ENCODE data around the gene WHRN. TPM values are rescaled to one million over a fixed set of nuclear protein-coding genes. Genes with fewer than 3 reads are reported as not detected.
A peak's percentile ranks its signal among the peaks of the same experiment; 100 is the strongest.

WHRN gene
- total RNA-seq, 3 donors from 2014 or later = 2.0 to 5.8 (median 2.2) TPM

DNA sequence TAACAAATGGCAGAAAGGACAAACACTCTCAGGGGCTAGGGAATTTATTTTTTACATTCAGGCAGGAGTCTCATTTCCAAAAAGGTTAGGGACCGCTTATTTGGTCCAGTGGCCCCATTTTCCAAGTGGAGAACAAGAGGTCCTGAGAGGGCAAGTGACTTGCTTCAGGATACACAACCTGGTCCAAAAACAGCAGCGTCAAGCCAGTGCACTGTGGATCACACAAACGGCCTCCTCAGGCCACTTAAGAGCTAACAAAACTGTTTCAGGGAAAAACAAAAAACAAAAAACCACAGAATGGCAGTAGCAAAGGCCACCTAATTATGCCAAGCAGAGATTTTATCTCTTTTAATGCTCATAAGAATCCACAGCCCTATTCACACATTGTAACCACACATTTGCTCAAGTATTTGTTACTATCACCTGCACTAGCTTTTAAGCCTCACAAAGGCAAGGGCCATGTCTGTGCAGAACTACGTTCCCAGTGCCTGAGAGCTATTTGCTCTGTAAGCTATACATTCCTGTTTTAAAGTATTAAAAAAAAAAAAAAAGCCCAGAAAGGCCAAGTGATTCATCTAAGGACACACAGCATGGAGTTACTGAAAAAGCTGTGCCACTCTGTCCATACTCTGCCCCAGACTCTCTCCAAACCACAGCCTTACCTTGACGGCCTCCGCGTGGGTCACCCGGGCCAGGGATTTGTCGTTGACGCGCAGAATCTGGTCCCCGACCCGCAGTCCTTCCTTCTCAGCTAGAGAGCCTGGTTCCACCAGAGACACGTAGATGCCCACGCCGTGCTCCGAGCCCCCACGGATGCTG is 1.5 kb downstream of the WHRN start:
- ATAC-seq (no peak), DNase-seq (no peak)
- H3K4me1 Mint-ChIP-seq (ENCODE audit: low read depth) = peaks cover 32% of the 10 kb centered on the region
- H3K9me3 Mint-ChIP-seq = no peaks in the 10 kb centered on the region
- H3K4me3 Mint-ChIP-seq = peak overlapping the region; percentile 62
- peaks cover 9% of the 10 kb centered on the region for H3K27me3 Mint-ChIP-seq (ENCODE audit: low read depth)
- H3K36me3 Mint-ChIP-seq (ENCODE audit: insufficient read depth) = no peaks in the 10 kb centered on the region

DNA sequence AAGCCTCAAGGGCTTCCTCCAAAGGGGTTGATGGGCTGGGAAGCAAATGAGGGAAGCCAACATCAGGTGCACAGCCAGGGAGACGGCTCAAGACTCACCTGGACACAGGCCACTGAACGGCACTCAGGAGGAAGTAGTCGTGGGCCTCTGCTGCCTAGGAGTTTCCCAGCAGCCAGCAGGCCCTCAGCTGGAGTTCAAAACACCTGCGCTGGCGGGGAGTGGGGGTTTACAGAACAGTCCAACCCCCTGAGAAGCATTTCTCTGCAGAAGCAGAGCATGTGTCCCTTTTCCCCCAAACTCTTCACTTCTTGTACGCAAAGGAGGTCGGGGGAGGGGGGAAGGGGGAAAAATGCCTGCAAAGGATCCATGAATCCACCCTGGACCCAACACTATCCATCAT is 2.3 kb downstream of the WHRN start:
- Mint-ChIP-seq H3K4me3 (peak overlapping the region; percentile 49), H3K36me3 (ENCODE audit: insufficient read depth) (no peaks in the 10 kb centered on the region)

GRCh38 chr9:114501796-114502682 is 3.2 kb downstream of the WHRN start:
- no peak for ATAC-seq
- no peak for DNase-seq
- H3K36me3 Mint-ChIP-seq (ENCODE audit: insufficient read depth) = no peaks in the 10 kb centered on the region
- H3K4me3 Mint-ChIP-seq = peak overlapping the region; percentile 49
- H3K27me3 Mint-ChIP-seq (ENCODE audit: low read depth) = no peaks in the 10 kb centered on the region
- no peaks in the 10 kb centered on the region for H3K9me3 Mint-ChIP-seq
- peaks cover 36% of the 10 kb centered on the region for H3K4me1 Mint-ChIP-seq (ENCODE audit: low read depth)

More for the DNA sequence above, 2.3 kb downstream of the WHRN start:
- no peaks in the 10 kb centered on the region for H3K9me3 Mint-ChIP-seq
- ATAC-seq (no peak), DNase-seq (no peak)
- peaks cover 32% of the 10 kb centered on the region for H3K4me1 Mint-ChIP-seq (ENCODE audit: low read depth)
- peaks cover 3% of the 10 kb centered on the region for H3K27me3 Mint-ChIP-seq (ENCODE audit: low read depth)

- no peak for DNase-seq
- Mint-ChIP-seq H3K27me3 (ENCODE audit: low read depth) (no peaks in the 10 kb centered on the region), H3K4me1 (ENCODE audit: low read depth) (peaks cover 39% of the 10 kb centered on the region), H3K9me3 (no peaks in the 10 kb centered on the region), H3K36me3 (ENCODE audit: insufficient read depth) (no peaks in the 10 kb centered on the region), H3K4me3 (no peak overlapping the region)
- ATAC-seq = no peak
Observed at GRCh38 chr9:114500697-114501292, 4.5 kb downstream of the WHRN start.

GRCh38 chr9:114499941-114500696 is 5.2 kb downstream of the WHRN start:
- Mint-ChIP-seq H3K4me3 (no peak overlapping the region), H3K27me3 (ENCODE audit: low read depth) (no peaks in the 10 kb centered on the region), H3K36me3 (ENCODE audit: insufficient read depth) (no peaks in the 10 kb centered on the region), H3K9me3 (no peaks in the 10 kb centered on the region), H3K4me1 (ENCODE audit: low read depth) (peaks cover 35% of the 10 kb centered on the region)
- no peak for DNase-seq
- ATAC-seq = no peak

DNA sequence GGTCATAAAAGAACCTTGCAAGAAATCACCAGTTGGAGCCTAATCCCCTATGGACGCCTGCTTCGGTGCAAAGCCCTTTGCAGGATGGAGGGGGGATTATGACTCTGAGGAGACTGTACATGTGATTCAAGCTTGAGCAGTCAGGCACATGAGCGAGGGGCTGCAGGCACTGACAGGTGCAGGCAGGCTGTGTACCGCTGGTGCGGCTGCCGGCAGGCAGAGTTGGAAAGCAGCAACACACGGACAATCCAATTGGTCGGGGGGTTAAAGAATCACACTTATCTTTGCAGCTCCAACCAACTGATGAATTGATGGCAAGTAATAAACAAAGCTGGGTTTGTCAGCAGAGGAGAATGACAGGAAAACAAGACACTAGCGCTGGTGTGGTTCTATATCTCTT is 5.7 kb downstream of the WHRN start:
- no peak for DNase-seq
- no peak overlapping the region for H3K4me3 Mint-ChIP-seq
- no peaks in the 10 kb centered on the region for H3K27me3 Mint-ChIP-seq (ENCODE audit: low read depth)

GRCh38 chr9:114497727-114498382 is 7.4 kb downstream of the WHRN start:
- Mint-ChIP-seq H3K4me3 (no peak overlapping the region), H3K27me3 (ENCODE audit: low read depth) (no peaks in the 10 kb centered on the region), H3K9me3 (no peaks in the 10 kb centered on the region), H3K4me1 (ENCODE audit: low read depth) (peaks cover 24% of the 10 kb centered on the region), H3K36me3 (ENCODE audit: insufficient read depth) (no peaks in the 10 kb centered on the region)
- ATAC-seq = no peak
- no peak for DNase-seq

More for the DNA sequence above, 5.7 kb downstream of the WHRN start:
- H3K36me3 Mint-ChIP-seq (ENCODE audit: insufficient read depth) = no peaks in the 10 kb centered on the region
- H3K9me3 Mint-ChIP-seq = no peaks in the 10 kb centered on the region
- no peak for ATAC-seq
- peaks cover 35% of the 10 kb centered on the region for H3K4me1 Mint-ChIP-seq (ENCODE audit: low read depth)

GRCh38 chr9:114497236-114497635 is 8.0 kb downstream of the WHRN start:
- Mint-ChIP-seq H3K9me3 (no peaks in the 10 kb centered on the region), H3K27me3 (ENCODE audit: low read depth) (no peaks in the 10 kb centered on the region), H3K36me3 (ENCODE audit: insufficient read depth) (no peaks in the 10 kb centered on the region), H3K4me1 (ENCODE audit: low read depth) (peaks cover 18% of the 10 kb centered on the region), H3K4me3 (no peak overlapping the region)
- DNase-seq (no peak), ATAC-seq (no peak)

DNA sequence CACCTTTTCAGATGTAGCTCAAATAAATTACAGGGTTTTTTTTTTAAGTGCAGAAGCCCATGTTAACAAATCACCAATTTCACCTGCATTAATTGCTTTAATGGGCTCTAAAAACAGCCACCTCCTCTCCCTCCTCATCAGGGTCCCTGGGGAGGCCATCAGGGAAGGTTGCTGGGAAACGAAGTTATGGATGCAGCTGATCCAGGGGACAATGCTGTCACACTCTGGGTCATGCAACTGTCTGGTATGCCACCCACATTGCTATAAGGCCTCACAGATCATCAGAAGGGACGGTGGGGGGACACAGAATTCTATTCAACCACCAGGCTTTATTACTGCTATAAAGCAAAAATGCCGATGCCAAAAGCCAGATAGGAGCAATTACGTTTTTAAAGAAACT is 9.3 kb downstream of the WHRN start:
- DNase-seq (no peak), ATAC-seq (no peak)
- H3K36me3 Mint-ChIP-seq (ENCODE audit: insufficient read depth) = no peaks in the 10 kb centered on the region
- H3K4me3 Mint-ChIP-seq = no peak overlapping the region
- H3K27me3 Mint-ChIP-seq (ENCODE audit: low read depth) = no peaks in the 10 kb centered on the region
- peaks cover 14% of the 10 kb centered on the region for H3K4me1 Mint-ChIP-seq (ENCODE audit: low read depth)
- no peaks in the 10 kb centered on the region for H3K9me3 Mint-ChIP-seq

- ATAC-seq (no peak), DNase-seq (no peak)
- no peaks in the 10 kb centered on the region for H3K27me3 Mint-ChIP-seq (ENCODE audit: low read depth)
- no peaks in the 10 kb centered on the region for H3K36me3 Mint-ChIP-seq (ENCODE audit: insufficient read depth)
- H3K4me3 Mint-ChIP-seq = no peak overlapping the region
- H3K4me1 Mint-ChIP-seq (ENCODE audit: low read depth) = peaks cover 14% of the 10 kb centered on the region
- no peaks in the 10 kb centered on the region for H3K9me3 Mint-ChIP-seq
Observed at GRCh38 chr9:114494776-114495569, 10.3 kb downstream of the WHRN start.

GRCh38 chr9:114493521-114494184 is 11.6 kb downstream of the WHRN start:
- no peaks in the 10 kb centered on the region for H3K36me3 Mint-ChIP-seq (ENCODE audit: insufficient read depth)
- peak in 1 of 2 donors; percentile 28 for ATAC-seq
- DNase-seq = no peak
- H3K4me3 Mint-ChIP-seq = no peak overlapping the region
- peaks cover 14% of the 10 kb centered on the region for H3K4me1 Mint-ChIP-seq (ENCODE audit: low read depth)
- H3K27me3 Mint-ChIP-seq (ENCODE audit: low read depth) = no peaks in the 10 kb centered on the region
- no peaks in the 10 kb centered on the region for H3K9me3 Mint-ChIP-seq

DNA sequence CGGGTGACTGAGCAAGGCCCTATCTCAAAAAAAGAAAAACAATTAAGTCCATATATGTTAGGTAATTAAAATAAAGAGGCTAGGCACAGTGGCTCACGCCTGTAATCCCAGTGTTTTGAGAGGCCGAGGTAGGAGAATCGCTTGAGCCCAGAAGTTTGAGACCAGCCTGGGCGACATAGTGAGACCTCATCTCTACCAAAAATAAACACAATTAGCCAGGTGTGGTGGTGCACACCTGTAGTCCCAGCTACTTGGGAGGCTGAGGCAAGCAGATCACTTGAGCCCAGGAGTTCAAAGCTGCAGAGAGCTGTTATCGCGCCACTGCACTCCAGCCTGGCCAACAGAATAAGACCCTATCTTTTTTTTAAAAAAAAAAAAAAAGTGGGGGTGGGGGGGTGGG is 12.3 kb downstream of the WHRN start:
- Mint-ChIP-seq H3K9me3 (no peaks in the 10 kb centered on the region), H3K27me3 (ENCODE audit: low read depth) (no peaks in the 10 kb centered on the region), H3K4me1 (ENCODE audit: low read depth) (peaks cover 14% of the 10 kb centered on the region), H3K36me3 (ENCODE audit: insufficient read depth) (no peaks in the 10 kb centered on the region), H3K4me3 (no peak overlapping the region)
- DNase-seq (no peak), ATAC-seq (no peak)
